Lower lobe of right lung (tissue), 2 donors: ENCODE data around the gene CKB. TPM values are rescaled to one million over a fixed set of nuclear protein-coding genes. Genes with fewer than 3 reads are reported as not detected.
"Not testable (repeated sequence)": the region's sequence is repeated elsewhere in the genome, so short reads cannot be mapped to it uniquely, and the experiment has no call there.

Experiments
- ATAC-seq, 2 donors: fragments of 200-7000 bp; cut with Tn5 transposase; one replicate each; pipeline ENCODE4 v1.9.1; 2020 to 2022; ENCODE audit warnings: mild to moderate bottlenecking in 2 of 2, moderate library complexity in 2 of 2
- DNase-seq: peaks from one replicate; pipeline ENCODE4 v3.0.0-alpha.2; 2020
- H3K27ac ChIP-seq: fragments of 200-600 bp; one replicate; pipeline ENCODE4 v1.8.0; 2022
- H3K27me3 ChIP-seq: fragments of 200-600 bp; one replicate; pipeline ENCODE4 v1.8.0; 2022; ENCODE audit warnings: low read depth
- H3K36me3 ChIP-seq: fragments of 200-600 bp; one replicate; pipeline ENCODE4 v1.8.0; 2022; ENCODE audit warnings: mild to moderate bottlenecking
- H3K4me1 ChIP-seq: fragments of 200-600 bp; one replicate; pipeline ENCODE4 v1.8.0; 2022
- H3K4me3 ChIP-seq: fragments of 200-600 bp; one replicate; pipeline ENCODE4 v1.8.0; 2022; ENCODE audit warnings: mild to moderate bottlenecking
- H3K9me3 ChIP-seq: fragments of 200-600 bp; one replicate; pipeline ENCODE4 v1.8.0; 2022
- intact Hi-C: fragments of 100-400 bp; cut with DNase I; formaldehyde crosslinking; loops from one replicate; pipeline ENCODE4 v1.11.0; 2022
- total RNA-seq: library from RNA; stranded (reverse); fragmentation: NEBNext Ultra II Directional; extraction: Animal tissue kit (Norgen Biotek cat#: 25700); gene quantifications from one replicate; pipeline ENCODE4 v1.2.1, GENCODE V29; 2021
- TF ChIP-seq, protein P1 (sequence below): fragments of 200-600 bp; IDR thresholded peaks from one replicate; pipeline ENCODE4 v1.8.0; 2022; ENCODE audit warnings: antibody characterized with exemption, mild to moderate bottlenecking
- donor health status: DM: no; HTN: yes; CAD: no; lungs with severe emphysema.

Gene CKB
- total RNA-seq, 1 donor from 2014 or later: 115 TPM

DNA sequence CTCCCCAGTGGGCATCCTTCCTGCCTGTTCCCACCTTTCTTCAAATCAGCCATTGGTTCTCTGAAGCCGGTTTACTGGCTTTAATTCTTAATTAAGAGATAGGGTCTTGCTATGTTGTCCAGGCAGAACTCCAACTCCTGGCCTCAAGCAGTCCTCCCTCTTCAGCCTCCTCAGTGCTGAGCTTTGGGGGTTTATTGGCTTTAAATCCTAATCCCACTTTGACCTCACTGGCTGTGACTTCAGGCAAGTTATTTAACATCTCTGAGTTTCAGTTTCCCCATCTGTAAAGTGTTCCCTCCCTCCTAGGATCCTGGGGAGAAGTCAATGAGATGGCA, 4.3 kb upstream of the CKB start:
- peaks cover 3% of the 10 kb centered on the region for H3K27me3 ChIP-seq
- no peaks in the 10 kb centered on the region for H3K9me3 ChIP-seq
- intact Hi-C loops: no loop called here

DNA sequence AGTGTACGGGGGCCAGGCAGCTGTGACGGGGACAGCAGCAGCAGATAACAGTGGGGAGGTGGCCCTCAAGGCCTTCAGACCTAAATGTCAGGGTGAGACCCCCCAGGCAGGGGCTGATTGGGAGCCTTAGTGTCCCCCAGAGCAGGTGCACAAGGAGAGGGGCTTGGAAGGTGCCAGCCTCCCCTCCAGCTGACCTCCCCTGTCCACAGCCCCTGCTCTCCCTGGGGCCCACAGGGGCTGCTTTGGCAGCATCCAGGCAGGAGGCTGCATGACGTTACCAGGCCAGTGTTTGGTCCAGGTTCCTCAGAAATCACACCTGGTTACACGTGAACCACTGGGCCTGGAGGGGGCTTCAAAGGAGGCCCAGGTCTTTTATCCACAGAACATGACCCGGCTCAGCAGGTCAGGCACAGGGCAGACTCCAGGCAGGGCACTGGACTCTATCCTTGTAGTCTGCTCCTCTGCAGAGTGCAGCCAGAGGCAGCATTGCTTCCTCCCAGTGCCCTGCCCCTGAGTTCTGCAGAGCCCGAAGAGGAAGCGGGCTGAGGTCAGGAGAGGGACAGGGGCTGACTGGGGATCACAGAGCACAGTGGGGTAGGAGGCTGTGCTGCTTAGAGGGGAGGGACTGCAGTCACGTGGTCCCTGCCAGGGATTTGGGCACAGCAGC, 3.8 kb upstream of the CKB start:
- peaks cover 70% of the 10 kb centered on the region for H3K4me1 ChIP-seq
- intact Hi-C loops: no loop called here
- H3K27me3 ChIP-seq: peaks cover 5% of the 10 kb centered on the region
- H3K4me3 ChIP-seq: no peak overlapping the region
- H3K9me3 ChIP-seq: no peaks in the 10 kb centered on the region
- DNase-seq (no peak), ATAC-seq (no peak)
- TF ChIP-seq, protein P1, sequence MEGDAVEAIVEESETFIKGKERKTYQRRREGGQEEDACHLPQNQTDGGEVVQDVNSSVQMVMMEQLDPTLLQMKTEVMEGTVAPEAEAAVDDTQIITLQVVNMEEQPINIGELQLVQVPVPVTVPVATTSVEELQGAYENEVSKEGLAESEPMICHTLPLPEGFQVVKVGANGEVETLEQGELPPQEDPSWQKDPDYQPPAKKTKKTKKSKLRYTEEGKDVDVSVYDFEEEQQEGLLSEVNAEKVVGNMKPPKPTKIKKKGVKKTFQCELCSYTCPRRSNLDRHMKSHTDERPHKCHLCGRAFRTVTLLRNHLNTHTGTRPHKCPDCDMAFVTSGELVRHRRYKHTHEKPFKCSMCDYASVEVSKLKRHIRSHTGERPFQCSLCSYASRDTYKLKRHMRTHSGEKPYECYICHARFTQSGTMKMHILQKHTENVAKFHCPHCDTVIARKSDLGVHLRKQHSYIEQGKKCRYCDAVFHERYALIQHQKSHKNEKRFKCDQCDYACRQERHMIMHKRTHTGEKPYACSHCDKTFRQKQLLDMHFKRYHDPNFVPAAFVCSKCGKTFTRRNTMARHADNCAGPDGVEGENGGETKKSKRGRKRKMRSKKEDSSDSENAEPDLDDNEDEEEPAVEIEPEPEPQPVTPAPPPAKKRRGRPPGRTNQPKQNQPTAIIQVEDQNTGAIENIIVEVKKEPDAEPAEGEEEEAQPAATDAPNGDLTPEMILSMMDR: no peak
- peak overlapping the region; percentile 8 for H3K27ac ChIP-seq
- no peaks in the 10 kb centered on the region for H3K36me3 ChIP-seq

More for the DNA sequence above, 4.3 kb upstream of the CKB start:
- TF ChIP-seq, protein P1: no peak
- Histone ChIP-seq H3K4me3 (no peak overlapping the region), H3K27ac (peak overlapping the region; percentile 8), H3K4me1 (peaks cover 68% of the 10 kb centered on the region), H3K36me3 (no peaks in the 10 kb centered on the region)
- DNase-seq: no peak
- ATAC-seq: no peak

DNA sequence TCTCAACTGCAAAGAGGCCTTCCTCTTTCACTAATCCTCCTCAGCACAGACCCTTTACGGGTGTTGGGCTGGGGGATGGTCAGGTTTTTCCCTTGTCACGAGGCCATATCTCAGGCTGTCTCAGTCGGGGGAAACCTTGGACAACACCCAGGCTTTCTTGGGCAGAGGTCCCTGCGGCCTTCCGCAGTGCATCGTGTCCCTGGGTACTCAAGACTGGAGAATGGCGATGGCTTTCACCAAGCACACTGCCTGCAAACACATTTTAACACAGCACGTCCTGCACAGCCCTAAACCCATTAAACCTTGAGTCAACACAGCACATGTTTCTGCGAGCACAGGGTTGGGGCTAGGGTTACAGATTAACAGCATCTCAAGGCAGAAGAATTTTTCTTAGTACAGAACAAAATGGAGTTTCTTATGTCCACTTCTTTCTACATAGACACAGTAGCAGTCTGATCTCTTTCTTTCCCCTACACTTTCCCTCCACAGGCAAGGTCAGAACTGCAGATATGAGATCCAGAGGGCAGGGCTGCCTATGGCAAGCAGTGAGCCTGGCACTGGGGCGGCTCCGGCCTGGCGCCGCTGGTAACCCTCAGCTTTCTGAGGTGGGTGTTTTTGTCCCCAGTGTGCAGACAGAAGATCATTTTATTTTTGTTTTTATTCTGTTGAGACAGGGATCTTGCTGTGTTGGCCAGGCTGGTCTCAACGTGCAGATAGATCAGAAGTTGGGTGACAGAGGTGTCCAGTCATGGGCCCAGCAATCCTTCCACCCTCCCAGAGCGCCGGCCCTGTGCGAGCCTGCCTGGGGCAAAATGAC, 3.0 kb upstream of the CKB start:
- H3K4me3 ChIP-seq, DNase-seq, ATAC-seq, H3K9me3 ChIP-seq, intact Hi-C loops, H3K27me3 ChIP-seq, H3K36me3 ChIP-seq: not testable (repeated sequence)
- H3K27ac ChIP-seq: peak overlapping the region; percentile 24
- H3K4me1 ChIP-seq: peaks cover 70% of the 10 kb centered on the region

DNA sequence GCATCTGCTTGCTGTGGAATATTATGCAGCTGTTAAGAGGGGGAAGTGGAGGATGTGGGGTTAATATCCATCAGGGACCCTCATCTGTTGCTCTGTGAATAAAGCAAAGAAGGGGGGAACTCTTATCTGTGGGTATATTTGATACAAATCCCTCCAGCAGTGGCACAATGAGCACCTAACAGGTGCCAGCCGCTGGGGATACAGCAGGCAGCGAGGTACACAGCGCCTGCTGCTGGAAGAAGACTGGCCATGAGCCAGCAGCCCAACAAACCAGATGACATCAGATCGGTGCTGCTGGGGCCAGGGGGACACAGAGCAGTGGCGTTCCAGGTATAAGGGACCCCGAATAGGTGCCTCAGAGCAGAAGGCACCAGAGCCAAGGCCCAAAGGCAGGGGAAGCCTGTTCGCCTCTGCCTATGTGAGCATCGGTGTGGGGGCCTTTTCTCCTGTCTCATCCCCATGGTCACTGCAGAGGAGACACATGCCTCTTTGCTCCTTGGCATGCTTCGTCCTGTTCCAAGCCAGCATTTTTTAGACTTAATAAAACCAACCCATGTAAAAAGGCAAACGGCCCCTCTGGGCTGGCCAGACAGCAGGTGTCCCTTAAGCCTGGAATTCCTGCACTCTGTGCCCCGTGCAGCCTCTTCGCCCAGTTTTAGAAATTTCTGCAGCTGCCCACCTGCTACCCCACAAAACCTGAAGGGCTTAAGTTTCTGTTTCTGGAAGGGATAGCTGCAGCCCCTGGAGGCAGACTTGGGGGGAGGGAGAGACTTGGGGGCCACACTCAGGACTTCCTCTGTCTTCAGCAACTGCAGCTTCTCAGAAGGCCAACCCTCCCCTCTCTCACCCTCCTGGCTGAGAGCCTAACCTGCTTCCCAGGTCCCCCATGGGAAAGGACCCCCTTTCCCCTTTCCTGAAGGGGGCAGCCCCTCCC, 1.6 kb upstream of the CKB start:
- DNase-seq (no peak), ATAC-seq (no peak)
- TF ChIP-seq, protein P1: no peak
- Histone ChIP-seq H3K27me3 (peaks cover 5% of the 10 kb centered on the region), H3K4me3 (no peak overlapping the region), H3K27ac (no peak overlapping the region), H3K9me3 (no peaks in the 10 kb centered on the region), H3K4me1 (peaks cover 70% of the 10 kb centered on the region), H3K36me3 (no peaks in the 10 kb centered on the region)
- intact Hi-C loops: no loop called here

DNA sequence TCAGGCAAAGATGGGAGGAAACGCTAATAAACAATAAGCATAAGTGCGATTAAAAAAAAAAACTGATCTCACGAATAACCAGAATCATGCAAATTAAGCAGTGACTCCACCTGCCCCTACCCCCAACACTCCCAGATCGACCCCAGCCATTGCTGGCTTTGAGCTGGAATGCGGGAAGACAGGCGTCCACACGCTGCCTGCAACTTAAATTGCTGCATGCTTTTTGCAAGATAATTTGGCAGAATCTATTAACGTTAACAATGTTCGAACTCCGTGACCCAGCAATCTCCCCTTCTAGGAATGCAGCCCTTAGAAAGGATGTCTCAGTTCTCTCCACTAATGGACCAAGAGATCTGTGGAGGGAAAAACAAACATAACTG, 935 bp upstream of the CKB start:
- TF ChIP-seq, protein P1: no peak
- peaks cover 5% of the 10 kb centered on the region for H3K27me3 ChIP-seq
- intact Hi-C loops: no loop called here
- H3K27ac ChIP-seq: no peak overlapping the region
- DNase-seq: no peak
- peak overlapping the region; percentile 63 for H3K4me3 ChIP-seq
- H3K36me3 ChIP-seq: no peaks in the 10 kb centered on the region
- ATAC-seq: no peak
- no peaks in the 10 kb centered on the region for H3K9me3 ChIP-seq
- H3K4me1 ChIP-seq: peaks cover 75% of the 10 kb centered on the region
